Activated gamma-delta T cell treated with anti-CD3 and anti-CD28 coated beads, Interleukin-2, amount 50 U/mL, for 16 hours (primary cell): Measurements from ENCODE around the gene NUBPL.
"Not testable (repeated sequence)": the region's sequence is repeated elsewhere in the genome, so short reads cannot be mapped to it uniquely, and the experiment has no call there.

Source experiments
- DNase-seq: peaks from one replicate; pipeline ENCODE4 v3.0.0-alpha.2; 2020; ENCODE audit warnings: low read depth

Gene NUBPL

GRCh38 chr14:31677630-31678029 lies 116.4 kb downstream of the NUBPL start:
- DNase-seq: no peak

DNA sequence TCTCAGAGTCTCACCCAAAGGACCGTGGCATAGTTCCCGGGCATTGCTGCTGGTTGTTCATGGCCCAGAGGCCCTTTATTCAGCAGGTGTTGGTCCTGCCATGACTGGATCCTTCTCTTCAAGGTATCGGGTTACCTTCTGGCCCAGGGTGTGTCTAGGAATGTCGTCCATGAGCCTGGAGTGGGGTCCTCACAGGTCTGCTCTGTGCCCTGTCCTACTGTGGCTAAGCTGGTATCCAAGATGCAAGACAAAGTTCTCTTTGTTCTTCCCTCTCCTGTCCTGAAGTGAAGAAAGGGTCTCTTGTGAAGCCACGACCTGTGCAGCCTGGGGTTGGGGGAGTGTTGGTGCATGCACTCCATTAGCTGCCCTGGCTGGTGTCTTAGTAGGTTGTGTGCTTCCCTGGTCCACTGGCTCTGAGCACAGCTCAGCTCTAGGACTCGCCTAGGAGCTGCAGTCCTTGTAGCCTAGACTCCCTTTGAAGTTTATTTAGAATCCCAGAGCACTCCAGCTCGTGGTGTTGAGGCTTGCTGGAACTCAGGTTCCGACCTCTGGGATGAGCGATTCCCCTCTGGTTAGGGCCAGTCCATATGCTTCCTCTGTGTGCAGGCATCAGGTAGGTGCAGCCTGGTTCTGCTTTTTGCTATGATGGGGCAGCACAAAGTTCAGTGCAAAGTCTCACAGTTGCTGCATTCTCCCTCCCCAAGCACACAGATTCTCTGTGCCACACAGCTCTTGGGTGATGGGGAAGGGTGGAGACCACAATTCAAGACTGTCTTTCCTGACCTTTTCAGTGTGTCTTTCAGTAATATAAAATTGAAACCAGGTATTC lies 117.4 kb downstream of the NUBPL start:
- no peak for DNase-seq

DNA sequence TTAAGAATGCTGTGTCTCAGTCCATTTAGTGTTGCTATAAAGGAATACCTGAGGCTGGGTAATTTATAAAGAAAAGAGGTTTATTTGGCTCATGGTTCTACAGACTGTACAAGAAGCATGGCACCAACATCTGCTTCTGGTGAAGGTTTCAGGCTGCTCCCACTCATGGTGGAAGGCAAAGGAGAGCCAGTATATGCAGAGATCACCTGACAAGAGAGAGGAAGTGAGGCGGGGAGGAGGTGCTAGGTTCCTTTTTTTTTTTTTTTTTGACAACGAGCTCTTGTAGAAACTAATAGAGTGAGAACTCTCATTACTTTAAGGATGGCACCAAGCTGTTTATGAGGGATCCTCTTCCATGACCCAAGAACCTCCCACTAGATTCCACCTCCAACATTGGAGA lies 121.6 kb downstream of the NUBPL start:
- DNase-seq: no peak

DNA sequence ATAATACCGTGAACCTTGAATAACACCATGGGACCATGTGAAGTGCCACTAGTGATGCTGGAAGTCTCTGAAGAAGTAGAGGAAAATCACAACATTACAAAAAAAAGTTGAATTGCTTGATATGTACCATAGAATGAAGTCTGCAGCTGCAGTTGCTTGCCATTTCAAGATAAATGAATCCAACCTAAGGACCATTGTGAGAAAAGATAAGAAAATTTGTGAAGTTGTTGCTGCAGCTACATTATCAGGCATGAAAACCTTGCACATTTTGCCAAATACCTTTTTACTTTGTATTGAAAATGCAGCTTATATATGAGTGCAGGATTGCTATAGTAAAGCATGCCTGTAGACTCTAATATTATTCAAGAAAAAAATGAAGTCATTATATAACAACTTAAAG lies 126.5 kb downstream of the NUBPL start:
- no peak for DNase-seq

DNA sequence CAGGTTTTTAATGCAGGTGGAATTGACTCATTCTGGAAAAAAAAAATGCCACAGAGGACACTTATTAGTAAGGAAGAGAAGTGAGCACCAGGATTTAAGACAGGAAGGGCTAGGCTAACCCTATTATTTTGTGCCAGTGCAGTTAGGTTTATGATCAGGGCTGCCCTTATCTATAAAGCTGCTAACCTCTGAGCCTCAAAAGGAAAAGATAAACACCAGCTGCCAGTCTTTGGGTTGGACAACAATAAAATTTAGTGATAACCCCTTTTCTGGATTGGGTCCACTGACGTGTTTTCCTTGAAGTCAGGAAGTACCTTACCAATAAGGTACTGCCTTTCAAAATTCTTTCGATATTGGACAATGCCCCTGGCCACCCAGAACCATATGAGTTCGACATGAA lies 128.9 kb downstream of the NUBPL start:
- no peak for DNase-seq

DNA sequence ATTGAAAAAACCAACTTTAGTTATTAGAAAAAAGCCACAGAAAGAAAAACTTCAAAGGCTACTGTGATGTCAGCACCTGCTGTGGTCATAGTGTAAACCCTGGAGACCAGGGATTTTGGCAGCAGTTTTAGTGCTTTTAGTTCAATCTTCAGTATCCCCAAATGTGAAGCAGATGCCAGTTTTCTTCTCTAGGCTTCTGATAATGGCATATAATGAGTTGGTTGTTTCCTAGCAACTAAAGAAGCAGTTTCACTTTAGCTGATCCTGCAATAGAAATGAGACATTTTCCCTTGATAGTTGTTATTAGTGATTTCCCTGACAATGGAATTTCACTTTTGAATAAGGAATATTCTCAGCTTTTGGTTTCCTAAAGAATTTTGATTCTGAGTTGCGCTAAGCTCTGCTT lies 131.2 kb downstream of the NUBPL start:
- no peak for DNase-seq

DNA sequence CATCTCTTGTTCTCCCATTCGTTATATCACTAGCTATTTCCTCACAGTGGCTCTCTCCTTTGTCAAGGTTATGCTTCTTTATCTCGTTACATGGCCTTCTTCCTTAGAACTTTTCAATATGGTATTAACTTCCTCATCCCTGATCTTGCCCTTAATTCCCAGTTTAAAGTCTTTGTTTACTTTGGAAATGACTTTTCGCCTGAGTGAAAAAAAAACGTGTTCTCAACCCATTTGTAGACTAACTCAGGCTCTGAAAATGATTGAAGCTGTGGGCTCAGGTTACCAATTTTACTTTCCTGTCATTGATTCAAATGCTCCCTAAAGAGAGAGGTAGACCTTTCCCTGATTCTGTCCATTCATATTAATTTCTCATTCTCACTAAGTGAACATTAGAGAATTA lies 135.2 kb downstream of the NUBPL start:
- DNase-seq: no peak

GRCh38 chr14:31699809-31700208 lies 138.6 kb downstream of the NUBPL start:
- no peak for DNase-seq

- no peak for DNase-seq
Measured at GRCh38 chr14:31700282-31701074, 139.3 kb downstream of the NUBPL start.

- no peak for DNase-seq
Measured at GRCh38 chr14:31702130-31702529, 140.9 kb downstream of the NUBPL start.

GRCh38 chr14:31703056-31703455 lies 141.9 kb downstream of the NUBPL start:
- no peak for DNase-seq

DNA sequence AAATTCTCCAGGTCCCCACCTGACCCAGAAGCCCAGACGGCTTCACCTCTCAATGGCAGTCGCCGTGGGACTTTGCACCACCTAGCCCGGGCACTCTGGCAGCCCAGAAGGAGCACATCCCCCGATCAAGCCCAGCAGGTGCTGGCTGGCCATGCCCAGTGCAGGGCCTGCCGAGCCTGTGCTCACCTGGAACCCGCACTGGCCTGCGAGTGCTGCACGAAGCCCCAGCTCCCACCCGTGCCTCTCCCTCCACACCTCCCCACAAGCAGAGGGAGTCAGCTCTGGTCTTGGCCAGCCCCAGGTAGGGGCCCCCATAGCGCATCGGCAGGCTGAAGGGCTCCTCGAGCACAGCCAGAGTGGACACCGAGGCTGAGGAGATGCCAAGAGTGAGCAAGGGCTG lies 144.5 kb downstream of the NUBPL start:
- no peak for DNase-seq

GRCh38 chr14:31708661-31709060 lies 147.5 kb downstream of the NUBPL start:
- DNase-seq: not testable (repeated sequence)

- no peak for DNase-seq
Measured at GRCh38 chr14:31712244-31713127, 151.3 kb downstream of the NUBPL start.

GRCh38 chr14:31716208-31716607 lies 155.0 kb downstream of the NUBPL start:
- DNase-seq: no peak

- no peak for DNase-seq
Measured at GRCh38 chr14:31717294-31718085, 156.3 kb downstream of the NUBPL start.

DNA sequence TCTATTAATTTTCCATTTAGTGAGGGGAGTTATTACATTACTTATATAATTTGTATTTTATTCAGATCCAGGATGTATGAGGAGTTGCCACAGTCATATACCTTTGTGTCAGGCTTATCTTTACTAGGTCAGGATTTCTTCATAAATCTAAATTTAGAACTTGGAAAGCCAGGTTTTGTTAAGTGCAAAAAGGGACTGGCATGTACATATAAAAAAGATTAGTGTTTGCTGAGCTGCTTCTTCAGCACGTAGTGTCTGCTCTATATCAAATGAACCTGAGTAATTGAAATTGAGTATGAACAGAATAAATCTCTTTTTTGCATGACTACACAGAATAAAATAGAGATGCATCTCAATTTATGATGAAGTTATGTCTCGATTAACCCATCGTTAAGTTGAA lies 157.4 kb downstream of the NUBPL start:
- DNase-seq: no peak

DNA sequence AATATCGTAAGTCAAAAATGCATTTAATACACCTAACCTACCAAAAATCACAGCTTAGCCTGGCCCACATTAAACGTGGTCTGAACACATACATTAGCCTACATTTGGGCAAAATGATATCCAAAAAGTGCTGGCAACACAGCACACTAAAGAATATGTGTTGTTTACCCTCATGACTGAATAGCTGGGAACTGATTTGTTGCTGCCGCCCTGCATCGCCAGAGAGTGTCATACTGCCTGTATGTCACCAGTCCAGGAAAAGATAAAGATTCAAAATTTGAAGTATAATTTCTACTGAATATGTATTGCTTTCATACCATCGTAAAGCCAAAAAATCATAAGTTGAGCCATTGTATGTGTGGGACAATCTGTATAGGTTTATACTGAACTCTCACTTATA lies 157.8 kb downstream of the NUBPL start:
- no peak for DNase-seq

GRCh38 chr14:31726337-31726736 lies 165.1 kb downstream of the NUBPL start:
- no peak for DNase-seq

DNA sequence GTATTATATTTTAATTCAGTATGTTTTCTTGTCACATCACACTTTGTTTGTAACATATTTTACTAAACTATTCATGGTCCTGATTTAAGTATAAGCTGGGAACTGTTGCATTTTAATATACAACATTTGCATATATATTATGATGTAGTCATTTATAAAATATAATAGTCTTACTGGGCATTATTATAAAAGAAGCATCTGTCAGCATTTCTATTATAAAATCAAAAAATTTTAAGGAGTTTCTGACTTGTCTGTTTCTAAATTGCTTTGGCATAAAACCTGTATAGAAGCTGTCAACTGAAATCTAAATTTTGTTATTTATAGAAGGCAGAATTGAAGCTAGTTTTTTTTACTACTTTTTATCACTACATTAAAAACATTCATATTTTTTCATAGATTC lies 166.6 kb downstream of the NUBPL start:
- DNase-seq: no peak

DNA sequence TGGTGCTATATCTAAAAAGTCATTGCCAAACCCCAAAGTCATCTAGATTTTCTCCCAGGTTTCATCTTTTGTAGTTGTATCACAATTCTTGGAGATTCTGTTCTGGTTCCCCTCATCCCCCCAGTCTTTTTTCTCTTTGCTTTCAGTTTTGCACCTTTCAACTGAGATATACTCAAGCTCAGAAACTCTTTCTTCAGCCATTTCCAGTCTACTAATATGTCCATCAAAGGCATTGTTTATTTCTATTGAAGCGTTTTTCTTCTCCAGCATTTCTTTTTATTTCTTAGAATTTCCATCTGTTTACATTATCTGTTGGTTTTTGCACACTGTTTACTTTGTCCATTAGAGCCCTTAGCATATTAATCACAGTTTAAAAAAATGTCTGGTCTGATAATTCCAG lies 179.5 kb downstream of the NUBPL start:
- DNase-seq: no peak

DNA sequence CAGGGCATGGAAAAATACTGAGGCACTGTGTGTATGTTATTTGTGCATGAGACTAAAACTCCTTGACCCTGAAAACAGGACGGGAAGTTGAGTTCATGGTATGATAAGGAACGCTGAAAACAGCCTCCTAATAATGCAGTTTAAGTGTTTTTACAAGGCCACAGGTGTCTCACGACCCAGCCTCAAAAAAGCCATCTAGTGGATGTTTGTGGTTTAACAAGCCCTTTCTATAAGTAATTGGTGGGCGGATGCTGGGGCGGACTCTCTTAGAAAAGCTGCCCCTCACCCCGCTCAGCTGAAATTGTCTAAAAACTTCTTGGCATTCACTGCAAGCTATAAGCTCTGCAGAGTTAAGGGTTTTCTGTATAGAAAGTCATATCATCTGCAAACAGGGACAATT lies 184.5 kb downstream of the NUBPL start:
- no peak for DNase-seq
